CD4-positive, alpha-beta T cell treated with Interleukin-4 for 4 hours (primary cell): Measurements from ENCODE around the gene CDCP2.
A peak's percentile ranks its signal among the peaks of the same experiment; 100 is the strongest.

Source experiments
- DNase-seq: peaks from one replicate; pipeline ENCODE4 v3.0.0-alpha.2; 2020

CDCP2 gene

GRCh38 chr1:54136269-54136896 is 16.4 kb downstream of the CDCP2 start:
- no peak for DNase-seq

- no peak for DNase-seq
Measured at GRCh38 chr1:54135436-54136120, 17.2 kb downstream of the CDCP2 start.

DNA sequence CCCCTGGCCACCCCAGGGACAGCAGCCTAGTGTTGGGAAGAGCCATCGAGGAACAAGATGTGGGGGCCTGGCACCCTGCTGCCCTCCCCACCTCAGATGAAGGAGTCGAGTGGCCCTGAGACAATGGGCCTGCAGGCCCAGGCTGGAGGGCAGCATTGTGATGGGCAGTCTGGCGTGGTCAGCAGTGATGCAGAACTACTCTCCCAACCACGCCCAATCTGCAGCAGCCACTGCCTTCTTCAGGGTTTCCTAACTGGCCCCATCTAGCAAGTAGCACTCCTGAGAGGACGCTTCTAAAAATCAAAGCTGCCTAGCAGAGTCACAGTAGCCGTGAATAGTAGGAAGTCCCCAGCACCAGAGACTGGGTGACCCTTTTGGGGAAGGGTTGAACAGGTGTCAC is 18.5 kb downstream of the CDCP2 start:
- DNase-seq, result no peak

DNA sequence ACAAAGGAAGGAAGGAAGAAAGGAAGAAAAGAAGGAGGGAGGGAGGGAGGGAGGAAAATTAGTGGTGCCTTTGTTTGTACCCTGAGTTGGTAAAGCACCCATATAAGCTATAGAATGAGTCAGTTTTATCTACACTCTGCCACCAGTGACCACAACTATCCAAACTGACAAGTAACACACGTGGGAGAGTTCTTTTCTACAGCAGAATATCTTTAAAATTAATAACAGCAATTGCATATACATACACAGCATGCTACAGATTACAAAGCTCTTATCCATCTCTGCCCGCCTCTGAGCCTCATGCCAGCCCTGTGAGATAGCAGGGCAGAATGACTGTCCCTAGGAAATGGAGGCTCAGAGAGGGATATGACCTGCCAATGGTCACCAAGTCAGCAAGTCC is 20.3 kb downstream of the CDCP2 start:
- no peak for DNase-seq

- DNase-seq, result no peak
Measured at GRCh38 chr1:54131419-54131818, 21.4 kb downstream of the CDCP2 start.

GRCh38 chr1:54129858-54130257 is 22.9 kb downstream of the CDCP2 start:
- DNase-seq, result no peak

GRCh38 chr1:54127594-54128300 is 25.1 kb downstream of the CDCP2 start:
- DNase-seq, result no peak

DNA sequence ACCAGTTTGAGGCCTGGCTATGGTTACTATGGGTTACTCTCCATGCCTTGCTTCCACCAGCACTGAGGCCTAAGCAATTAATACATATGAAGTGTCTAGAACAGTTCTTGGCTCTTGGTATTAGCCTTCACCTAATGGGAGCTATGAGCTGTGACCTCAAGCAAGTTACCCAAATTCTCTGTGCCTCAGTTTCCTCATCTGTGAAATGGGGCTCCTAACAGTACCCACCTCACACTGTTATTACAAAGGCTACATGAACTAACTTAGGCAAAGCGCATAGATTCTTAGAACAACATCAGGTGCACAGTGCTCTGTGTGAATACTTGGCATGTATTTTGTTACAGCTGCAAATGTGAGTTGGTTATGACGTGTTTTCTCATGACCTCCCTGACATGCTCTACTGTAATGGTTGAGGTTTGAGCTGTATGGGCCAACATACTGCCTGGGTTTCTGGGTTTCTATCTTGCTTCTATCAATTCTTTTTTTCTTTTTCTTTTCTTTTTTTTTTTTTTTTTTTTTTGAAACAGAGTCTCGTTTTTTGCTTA is 26.5 kb downstream of the CDCP2 start:
- DNase-seq, result no peak

DNA sequence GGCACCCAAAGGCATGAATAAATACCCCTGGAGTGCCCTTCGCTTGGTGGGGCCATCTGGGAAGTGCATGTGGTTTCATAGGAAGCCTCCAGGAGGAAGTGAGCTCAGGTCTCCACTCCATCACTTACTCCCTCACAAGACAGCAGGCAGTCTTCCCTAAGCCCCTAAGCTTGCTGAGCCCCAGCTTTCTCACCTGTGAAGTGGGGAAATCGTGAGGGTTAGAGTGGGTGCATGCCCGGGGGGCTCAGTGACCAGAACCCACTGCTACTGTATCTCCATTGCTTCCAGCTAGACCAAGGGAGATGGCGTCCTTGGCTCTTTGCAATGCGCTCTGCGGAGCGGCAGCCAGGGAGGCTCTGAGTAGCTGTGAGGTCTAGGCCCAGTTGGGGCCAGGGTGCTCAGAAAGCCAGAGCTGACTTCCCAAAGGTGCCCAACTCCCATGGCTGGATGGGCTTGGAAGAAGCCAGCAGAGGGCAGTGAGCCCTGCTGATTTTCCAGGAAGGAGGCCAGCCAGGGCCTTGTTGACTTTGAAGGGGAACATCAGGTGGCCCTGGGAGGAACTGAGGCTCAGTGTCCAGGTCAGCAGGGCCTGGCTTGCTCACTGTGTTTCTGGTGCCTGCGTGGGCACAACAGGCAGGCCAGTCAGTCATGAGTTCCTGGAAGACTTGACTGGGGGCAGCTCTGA is 27.3 kb downstream of the CDCP2 start:
- no peak for DNase-seq

- DNase-seq, result no peak
Measured at GRCh38 chr1:54124906-54125305, 27.9 kb downstream of the CDCP2 start.

GRCh38 chr1:54124472-54124871 is 28.3 kb downstream of the CDCP2 start:
- no peak for DNase-seq

GRCh38 chr1:54122992-54123391 is 29.8 kb downstream of the CDCP2 start:
- no peak for DNase-seq

- no peak for DNase-seq
Measured at GRCh38 chr1:54122135-54122751, 30.6 kb downstream of the CDCP2 start.

- peak; percentile 35 for DNase-seq
Measured at GRCh38 chr1:54121482-54122134, 31.2 kb downstream of the CDCP2 start.

- DNase-seq, result no peak
Measured at GRCh38 chr1:54120698-54121481, 31.9 kb downstream of the CDCP2 start.

- DNase-seq, result no peak
Measured at GRCh38 chr1:54120018-54120697, 32.6 kb downstream of the CDCP2 start.

DNA sequence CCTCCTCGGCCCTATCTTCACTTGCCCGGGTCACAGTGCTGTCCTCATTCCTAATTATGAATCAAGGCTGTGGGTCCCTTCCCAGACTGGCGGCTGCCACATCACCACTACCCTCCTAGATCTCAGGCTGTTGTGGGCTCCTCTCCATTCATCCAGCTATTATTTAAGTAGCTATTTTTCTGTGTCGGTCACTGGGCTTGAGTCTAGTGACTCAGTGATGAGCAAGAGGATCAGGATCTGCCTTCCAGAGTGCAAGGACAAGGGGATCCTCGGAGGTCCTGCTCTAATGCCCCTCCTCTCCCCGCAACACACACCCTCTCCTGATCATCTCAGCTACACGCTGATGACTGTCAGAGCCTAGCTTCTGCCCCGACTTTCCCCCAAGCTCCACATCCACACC is 34.1 kb downstream of the CDCP2 start:
- DNase-seq, result no peak

DNA sequence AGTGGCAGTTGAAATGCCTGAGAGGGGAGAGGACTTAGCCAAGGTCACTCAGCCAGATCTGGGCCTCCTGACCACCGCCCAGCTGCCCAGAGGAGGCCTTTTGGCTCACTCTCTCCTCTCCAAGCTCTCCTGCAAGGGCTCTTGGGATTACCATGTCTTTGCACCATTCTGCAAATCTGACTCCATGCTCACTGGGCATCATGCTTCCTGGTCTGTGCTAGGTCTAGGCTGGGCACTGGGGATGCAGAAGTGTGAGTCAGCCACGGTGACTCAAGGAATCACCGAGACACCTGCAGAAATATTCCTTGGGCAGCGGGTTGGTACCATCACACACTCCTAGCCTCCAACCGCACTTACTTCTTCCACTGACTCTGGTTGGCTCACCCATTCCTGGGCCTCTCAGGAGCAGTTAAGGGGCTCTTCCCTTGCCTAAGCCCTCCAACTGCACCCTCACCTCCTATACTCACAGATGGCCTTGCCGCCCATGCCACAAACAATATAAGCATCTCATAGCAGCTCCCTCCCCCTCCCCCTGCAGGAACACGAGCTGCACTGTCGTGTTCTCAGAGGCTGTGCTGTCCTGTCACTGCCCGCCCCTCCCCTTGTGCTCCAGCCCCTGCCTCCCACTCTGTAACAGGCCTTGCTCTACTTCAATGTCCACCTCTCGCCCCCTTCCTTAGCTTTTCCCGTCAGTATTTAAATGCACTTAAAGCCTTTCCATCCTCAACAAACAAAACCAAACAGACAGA is 34.8 kb downstream of the CDCP2 start:
- no peak for DNase-seq

GRCh38 chr1:54115520-54115919 is 37.3 kb downstream of the CDCP2 start:
- no peak for DNase-seq

DNA sequence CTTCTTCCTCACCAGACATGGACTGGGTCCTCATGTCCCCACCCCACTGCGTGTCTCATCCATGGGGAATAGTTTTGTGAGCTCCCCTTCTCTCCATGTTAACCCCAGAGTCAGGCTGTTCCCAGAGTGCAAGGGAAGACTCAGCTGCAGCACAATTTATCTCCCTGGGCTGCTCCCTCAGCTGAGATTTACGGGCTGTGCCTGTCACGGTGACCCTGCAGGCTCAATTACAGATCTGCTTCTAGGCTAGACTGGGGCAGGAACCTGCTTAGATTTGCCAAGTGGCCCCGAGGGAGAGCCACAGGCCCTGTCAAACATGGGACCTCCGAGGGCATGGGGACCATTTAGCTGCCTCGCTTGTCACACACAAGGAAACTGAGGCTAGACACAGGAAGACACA is 37.8 kb downstream of the CDCP2 start:
- no peak for DNase-seq
